ENCODE results near the gene FARP1.

GRCh38 chr13:98360545-98360944 lies 217.7 kb downstream of the FARP1 start:
- no peak for TF ChIP-seq POLR2A (IDR thresholded peaks at IDR 0.05)
- TF ChIP-seq, protein P1, sequence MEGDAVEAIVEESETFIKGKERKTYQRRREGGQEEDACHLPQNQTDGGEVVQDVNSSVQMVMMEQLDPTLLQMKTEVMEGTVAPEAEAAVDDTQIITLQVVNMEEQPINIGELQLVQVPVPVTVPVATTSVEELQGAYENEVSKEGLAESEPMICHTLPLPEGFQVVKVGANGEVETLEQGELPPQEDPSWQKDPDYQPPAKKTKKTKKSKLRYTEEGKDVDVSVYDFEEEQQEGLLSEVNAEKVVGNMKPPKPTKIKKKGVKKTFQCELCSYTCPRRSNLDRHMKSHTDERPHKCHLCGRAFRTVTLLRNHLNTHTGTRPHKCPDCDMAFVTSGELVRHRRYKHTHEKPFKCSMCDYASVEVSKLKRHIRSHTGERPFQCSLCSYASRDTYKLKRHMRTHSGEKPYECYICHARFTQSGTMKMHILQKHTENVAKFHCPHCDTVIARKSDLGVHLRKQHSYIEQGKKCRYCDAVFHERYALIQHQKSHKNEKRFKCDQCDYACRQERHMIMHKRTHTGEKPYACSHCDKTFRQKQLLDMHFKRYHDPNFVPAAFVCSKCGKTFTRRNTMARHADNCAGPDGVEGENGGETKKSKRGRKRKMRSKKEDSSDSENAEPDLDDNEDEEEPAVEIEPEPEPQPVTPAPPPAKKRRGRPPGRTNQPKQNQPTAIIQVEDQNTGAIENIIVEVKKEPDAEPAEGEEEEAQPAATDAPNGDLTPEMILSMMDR (IDR thresholded peaks at IDR 0.05): no peak

Measured in body of pancreas (tissue), 4 donors.